Gastrocnemius medialis (tissue), 4 donors: Measurements from ENCODE around the gene BMERB1. TPM values are rescaled to one million over a fixed set of nuclear protein-coding genes. Genes with fewer than 3 reads are reported as not detected.
"Not testable (repeated sequence)": the region's sequence is repeated elsewhere in the genome, so short reads cannot be mapped to it uniquely, and the experiment has no call there.

Experiments used
- ATAC-seq, 2 donors: fragments of 150-250 bp; one replicate each; pipeline ENCODE4 v1.9.1; 2016
- DNase-seq, 2 donors: peaks; one replicate each; pipeline ENCODE4 v3.0.0-alpha.2; 2019
- H3K27ac ChIP-seq, 4 donors: fragments of 200-600 bp; sonication (generic); 1 replicate in 1 of 4; 2 replicates in 3 of 4; pipeline ENCODE4 v1.5.1; 2016 to 2018; ENCODE audit warnings: mild to moderate bottlenecking in 2 of 4, moderate library complexity in 1 of 4
- H3K27me3 ChIP-seq, 3 donors: fragments of 200-600 bp; sonication (generic) in 2 of 3; 1 replicate in 1 of 3; 2 replicates in 2 of 3; pipeline versions ENCODE4 v1.5.1 to v1.6.0; 2016 to 2019; ENCODE audit warnings: mild to moderate bottlenecking in 1 of 3, moderate library complexity in 1 of 3
- H3K36me3 ChIP-seq, 2 donors: fragments of 200-600 bp; sonication (generic) in 1 of 2; one replicate each; pipeline ENCODE4 v1.5.1; 2017 to 2018
- H3K4me1 ChIP-seq, 2 donors: fragments of 200-600 bp; sonication (generic) in 1 of 2; one replicate each; pipeline ENCODE4 v1.5.1; 2016 to 2017; ENCODE audit warnings: mild to moderate bottlenecking in 2 of 2
- H3K4me3 ChIP-seq, 4 donors: fragments of 200-600 bp; sonication (generic) in 3 of 4; 1 replicate in 1 of 4; 2 replicates in 3 of 4; pipeline ENCODE4 v1.5.1; 2016 to 2019; ENCODE audit warnings: mild to moderate bottlenecking in 2 of 4
- H3K9me3 ChIP-seq, 3 donors: fragments of 200-600 bp; sonication (generic) in 2 of 3; 1 replicate in 1 of 3; 2 replicates in 2 of 3; pipeline ENCODE4 v1.5.1; 2016 to 2019
- CTCF ChIP-seq, 5 experiments: fragments of 450-650 bp in 3 of 5; fragments of 200-600 bp in 2 of 5; sonication (generic) in 2 of 5; IDR thresholded peaks in 4 of 5; conservative IDR thresholded peaks in 1 of 5; 1 replicate in 4 of 5; 2 replicates in 1 of 5; pipeline ENCODE4 v1.5.1; 2016 to 2019; ENCODE audit warnings: antibody characterized with exemption in 5 of 5, mild to moderate bottlenecking in 3 of 5, moderate library complexity in 3 of 5
- POLR2A ChIP-seq, 2 donors: fragments of 450-650 bp; IDR thresholded peaks; one replicate each; pipeline ENCODE4 v1.6.1; 2017; ENCODE audit warnings: antibody characterized with exemption in 2 of 2, mild to moderate bottlenecking in 2 of 2, moderate library complexity in 2 of 2
- in situ Hi-C, 4 donors: fragments of 200-750 bp; cut with MboI; loops; one replicate each; pipeline versions ENCODE4 v1.15.0 to v1.8.0; 2017; ENCODE audit warnings: low sequenced_read_pairs in 4 of 4
- intact Hi-C: fragments of 100-400 bp; cut with DNase I; formaldehyde crosslinking; loops from one replicate; pipeline ENCODE4 v1.15.1; 2023; ENCODE audit warnings: low total_unique reads
- total RNA-seq, 4 donors: library from RNA; depleted of rRNA; stranded (reverse); fragments of >200 nt; gene quantifications; one replicate each; pipeline versions ENCODE4 v1.1.0 to v1.2.3, GENCODE V29; 2016

The BMERB1 gene
- total RNA-seq, 4 donors from 2014 or later = 112 to 392 (median 237) TPM

GRCh38 chr16:15573274-15573895 lies 139.0 kb downstream of the BMERB1 start:
- Histone ChIP-seq H3K4me1 (peaks cover 19 to 39% of the 10 kb centered on the region in 2 donors), H3K4me3 (no peak overlapping the region), H3K9me3 (no peaks in the 10 kb centered on the region), H3K36me3 (no peaks in the 10 kb centered on the region), H3K27ac (peak overlapping the region in 2 of 4 donors; percentile 13 to 32), H3K27me3 (no peaks in the 10 kb centered on the region)
- intact Hi-C loops = no loop called here
- no peak for DNase-seq
- TF ChIP-seq POLR2A (IDR thresholded peaks at IDR 0.05) (no peak), CTCF (IDR thresholded peaks at IDR 0.05 in 4 of 5, conservative IDR thresholded peaks at IDR 0.05 in 1 of 5) (no peak)
- in situ Hi-C loops = no loop called here
- no peak for ATAC-seq

- H3K36me3 ChIP-seq, DNase-seq, in situ Hi-C loops, H3K9me3 ChIP-seq, H3K27me3 ChIP-seq, intact Hi-C loops, H3K4me3 ChIP-seq, H3K27ac ChIP-seq, ATAC-seq: not testable (repeated sequence)
- H3K4me1 ChIP-seq = peaks cover 19 to 39% of the 10 kb centered on the region in 2 donors
Observed at GRCh38 chr16:15573896-15574613, 139.7 kb downstream of the BMERB1 start.

- H3K27ac ChIP-seq = peak overlapping the region in 1 of 4 donors; percentile 70
- H3K4me3 ChIP-seq = no peak overlapping the region
- no peaks in the 10 kb centered on the region for H3K27me3 ChIP-seq
- ATAC-seq (no peak), DNase-seq (no peak)
- no peaks in the 10 kb centered on the region for H3K9me3 ChIP-seq
- no peak for TF ChIP-seq CTCF (IDR thresholded peaks at IDR 0.05 in 4 of 5, conservative IDR thresholded peaks at IDR 0.05 in 1 of 5)
- no peak for TF ChIP-seq POLR2A (IDR thresholded peaks at IDR 0.05)
- peaks cover 19 to 39% of the 10 kb centered on the region in 2 donors for H3K4me1 ChIP-seq
- intact Hi-C loops = no loop called here
- in situ Hi-C loops = no loop called here
- no peaks in the 10 kb centered on the region for H3K36me3 ChIP-seq
Observed at GRCh38 chr16:15574614-15574948, 140.2 kb downstream of the BMERB1 start.

GRCh38 chr16:15575293-15576049 lies 141.1 kb downstream of the BMERB1 start:
- intact Hi-C loops = no loop called here
- H3K4me1 ChIP-seq = peaks cover 19 to 39% of the 10 kb centered on the region in 2 donors
- ATAC-seq (peak; percentile 8 to 23), DNase-seq (no peak)
- no peaks in the 10 kb centered on the region for H3K27me3 ChIP-seq
- TF ChIP-seq CTCF (IDR thresholded peaks at IDR 0.05 in 4 of 5, conservative IDR thresholded peaks at IDR 0.05 in 1 of 5) (no peak), POLR2A (IDR thresholded peaks at IDR 0.05) (no peak)
- peak overlapping the region; percentile 70 to 81 (median 75) for H3K27ac ChIP-seq
- no peaks in the 10 kb centered on the region for H3K36me3 ChIP-seq
- H3K9me3 ChIP-seq = no peaks in the 10 kb centered on the region
- in situ Hi-C loops = no loop called here
- no peak overlapping the region for H3K4me3 ChIP-seq
